HG03045 (cell line): ENCODE measurements around the gene HINT1.
A peak's percentile ranks its signal among the peaks of the same experiment; 100 is the strongest.

ENCODE experiments used
- ATAC-seq: cut with Tn5 transposase; IDR thresholded peaks from one replicate; pipeline ENCODE4 v1.9.1; 2021; ENCODE audit warnings: mild to moderate bottlenecking, moderate library complexity; ENCODE audit not compliant: unreplicated experiment

HINT1 gene

GRCh38 chr5:131112424-131112823 lies 52.6 kb downstream of the HINT1 start:
- no peak for ATAC-seq

GRCh38 chr5:131110256-131110594 lies 54.8 kb downstream of the HINT1 start:
- no peak for ATAC-seq

- peak; percentile 75 for ATAC-seq
Observed at GRCh38 chr5:131109540-131110255, 55.4 kb downstream of the HINT1 start.
